HepG2 (cell line): ENCODE results near the gene PSMG3. TPM values are rescaled to one million over a fixed set of nuclear protein-coding genes. Genes with fewer than 3 reads are reported as not detected.

ENCODE experiments used
- CCAR2 ChIP-seq: fragments of 200-400 bp; formaldehyde crosslinking; optimal IDR thresholded peaks from 2 replicates; pipeline ENCODE3; 2018; ENCODE audit warnings: low read depth, mild to moderate bottlenecking, low read length, moderate library complexity
- CENPX ChIP-seq: sonication (generic); formaldehyde crosslinking; IDR thresholded peaks from 2 replicates; pipeline ENCODE4 v1.9.0; 2021; ENCODE audit warnings: mild to moderate bottlenecking, missing genetic modification reagents, moderate library complexity
- ETV6 ChIP-seq: sonication (generic); formaldehyde crosslinking; conservative IDR thresholded peaks from 2 replicates; pipeline ENCODE4 v1.4.0; 2020; ENCODE audit warnings: missing genetic modification reagents
- FOXK2 ChIP-seq: fragments of 450-650 bp; IDR thresholded peaks from 2 replicates; pipeline ENCODE4 v1.6.1; 2016
- HNRNPL ChIP-seq: fragments of 200-400 bp; formaldehyde crosslinking; IDR thresholded peaks from 2 replicates; pipeline ENCODE4 v1.6.1; 2017; ENCODE audit warnings: mild to moderate bottlenecking, low read depth, low read length
- KLF9 ChIP-seq: IDR thresholded peaks from 2 replicates; pipeline ENCODE4 v1.6.1; 2016; ENCODE audit warnings: low read depth
- MAFG ChIP-seq: sonication (generic); formaldehyde crosslinking; IDR thresholded peaks from 2 replicates; pipeline ENCODE4 v1.5.1; 2020; ENCODE audit warnings: mild to moderate bottlenecking, missing genetic modification reagents
- MAFK ChIP-seq, 2 experiments: IDR thresholded peaks in 1 of 2; conservative IDR thresholded peaks in 1 of 2; 2 replicates each; pipeline ENCODE4 v1.6.1; 2011; ENCODE audit warnings: improper control_type of control experiment in 2 of 2, low read length in 2 of 2
- NFKB2 ChIP-seq: sonication (generic); formaldehyde crosslinking; IDR thresholded peaks from 2 replicates; pipeline ENCODE4 v1.4.0; 2020; ENCODE audit warnings: missing genetic modification reagents, borderline replicate concordance
- NR3C1 ChIP-seq: sonication (generic); formaldehyde crosslinking; IDR thresholded peaks from 2 replicates; pipeline ENCODE4 v1.4.0; 2020; ENCODE audit warnings: missing genetic modification reagents
- PAWR ChIP-seq: sonication (generic); formaldehyde crosslinking; IDR thresholded peaks from 2 replicates; pipeline ENCODE4 v1.4.0; 2020; ENCODE audit warnings: missing genetic modification reagents, mild to moderate bottlenecking, borderline replicate concordance
- SAP130 ChIP-seq: IDR thresholded peaks from 2 replicates; pipeline ENCODE4 v1.6.1; 2016; ENCODE audit warnings: low read depth
- SOX13 ChIP-seq, 3 experiments: fragments of 450-650 bp in 1 of 3; sonication (generic) in 1 of 3; formaldehyde crosslinking in 1 of 3; IDR thresholded peaks in 2 of 3; conservative IDR thresholded peaks in 1 of 3; 2 replicates each; pipeline versions ENCODE4 v1.5.0 to v1.6.1; 2016 to 2020; ENCODE audit warnings: antibody characterized with exemption in 1 of 3, mild to moderate bottlenecking in 1 of 3, missing compliant biosample characterization in 1 of 3, missing genetic modification reagents in 1 of 3, moderate library complexity in 1 of 3
- TOE1 ChIP-seq: sonication (generic); formaldehyde crosslinking; IDR thresholded peaks from 2 replicates; pipeline ENCODE4 v1.4.0; 2020; ENCODE audit warnings: mild to moderate bottlenecking, missing genetic modification reagents
- TP53 ChIP-seq: sonication (generic); formaldehyde crosslinking; conservative IDR thresholded peaks from 2 replicates; pipeline ENCODE4 v1.4.0; 2020; ENCODE audit warnings: missing genetic modification reagents
- ZNF10 ChIP-seq: sonication (generic); formaldehyde crosslinking; IDR thresholded peaks from 2 replicates; pipeline ENCODE4 v1.4.0; 2020; ENCODE audit warnings: mild to moderate bottlenecking, low read depth, missing genetic modification reagents, borderline replicate concordance
- ZNF20 ChIP-seq: sonication (generic); formaldehyde crosslinking; IDR thresholded peaks from 2 replicates; pipeline ENCODE4 v1.4.0; 2020; ENCODE audit warnings: mild to moderate bottlenecking, moderate library complexity, missing genetic modification reagents
- ZNF251 ChIP-seq: sonication (generic); formaldehyde crosslinking; IDR thresholded peaks from 2 replicates; pipeline ENCODE4 v1.9.0; 2021; ENCODE audit warnings: mild to moderate bottlenecking, missing genetic modification reagents
- ZNF343 ChIP-seq: sonication (generic); formaldehyde crosslinking; IDR thresholded peaks from 2 replicates; pipeline ENCODE4 v1.4.0; 2020; ENCODE audit warnings: mild to moderate bottlenecking, missing genetic modification reagents
- ZNF441 ChIP-seq: sonication (generic); formaldehyde crosslinking; IDR thresholded peaks from 2 replicates; pipeline ENCODE4 v1.7.0; 2021; ENCODE audit warnings: missing genetic modification reagents, borderline replicate concordance
- ZNF660 ChIP-seq: sonication (generic); formaldehyde crosslinking; IDR thresholded peaks from 2 replicates; pipeline ENCODE4 v1.5.1; 2020; ENCODE audit warnings: mild to moderate bottlenecking, low read depth, missing genetic modification reagents, borderline replicate concordance
- ZNF709 ChIP-seq: sonication (generic); formaldehyde crosslinking; IDR thresholded peaks from 2 replicates; pipeline ENCODE4 v1.5.0; 2020; ENCODE audit warnings: mild to moderate bottlenecking, missing genetic modification reagents
- ZNF782 ChIP-seq: sonication (generic); formaldehyde crosslinking; IDR thresholded peaks from 2 replicates; pipeline ENCODE4 v1.4.0; 2020; ENCODE audit warnings: missing genetic modification reagents, mild to moderate bottlenecking, borderline replicate concordance
- polyA plus RNA-seq, 8 experiments: library from polyadenylated mRNA; depleted of rRNA in 3 of 8; stranded (reverse) in 7 of 8; unstranded in 1 of 8; fragments of >200 nt; fragmentation: Illumina TruSeq in 4 of 8; extraction: Trizol in 4 of 8; gene quantifications; 2 replicates each; pipeline versions ENCODE4 v1.2.1 to v1.2.3, GENCODE V29; 2011 to 2016; ENCODE audit warnings: low read depth in 4 of 8, missing spikeins in 1 of 8, mixed read lengths in 1 of 8; ENCODE audit not compliant: insufficient read depth in 1 of 8
- total RNA-seq, 5 experiments: library from RNA; depleted of rRNA; stranded (reverse); fragments of >200 nt; fragmentation: Illumina TruSeq; extraction: Trizol; gene quantifications; 2 replicates each; pipeline ENCODE4 v1.2.3, GENCODE V29; 2016; ENCODE audit warnings: low read depth in 1 of 5
- TF ChIP-seq, protein P1 (sequence below): IDR thresholded peaks from 2 replicates; pipeline ENCODE4 v1.6.1; 2018; ENCODE audit warnings: missing genetic modification reagents, mild to moderate bottlenecking, missing compliant biosample characterization
- TF ChIP-seq, protein P2 (sequence below): sonication (generic); formaldehyde crosslinking; IDR thresholded peaks from 2 replicates; pipeline ENCODE4 v1.5.0; 2020; ENCODE audit warnings: missing genetic modification reagents
- TF ChIP-seq, protein P3 (sequence below): sonication (generic); formaldehyde crosslinking; IDR thresholded peaks from 2 replicates; pipeline ENCODE4 v1.4.0; 2020; ENCODE audit warnings: missing genetic modification reagents, borderline replicate concordance
- TF ChIP-seq, protein P4 (sequence below): sonication (generic); formaldehyde crosslinking; IDR thresholded peaks from 2 replicates; pipeline ENCODE4 v1.4.0; 2020; ENCODE audit warnings: missing genetic modification reagents; ENCODE audit errors: not compliant biosample characterization

PSMG3 gene
- total and polyA plus RNA-seq, 2 of the 13 experiments (the other 11 are each of a cell fraction or from before 2014, with no cell fraction given), result 29.6 to 48.4 TPM

GRCh38 chr7:1555813-1556543 lies 13.9 kb downstream of the PSMG3 start, which contains the start of gene TMEM184A (continued):
- TF ChIP-seq PAWR (CRISPR knock-in tag) (no peak), ZNF782 (CRISPR knock-in tag) (no peak), MAFG (CRISPR knock-in tag) (no peak), CENPX (CRISPR knock-in tag) (no peak), ZNF441 (no peak), NR3C1 (CRISPR knock-in tag) (no peak), KLF9 (CRISPR knock-in tag) (0 out of 2 replicates have a peak, but pooled peaks have one; percentile 35), FOXK2 (no peak), ZNF709 (peak; percentile 93), SOX13 (IDR thresholded peaks at IDR 0.05) (no peak), SOX13 (CRISPR knock-in tag; conservative IDR thresholded peaks at IDR 0.05 in 1 of 2, IDR thresholded peaks at IDR 0.05 in 1 of 2) (peak in 1 of 2 experiments; percentile 48; a peak in 1 of 4 replicates), TOE1 (no peak), SAP130 (peak; percentile 92), TP53 (no peak; the same call in none of the 2 replicates), ETV6 (CRISPR knock-in tag) (no peak), MAFK (conservative IDR thresholded peaks at IDR 0.05 in 1 of 2, IDR thresholded peaks at IDR 0.05 in 1 of 2; ENCODE audit: low read length in 2 of 2) (no peak), ZNF20 (CRISPR knock-in tag) (peak; percentile 78; the same call in 1 of the 2 replicates), NFKB2 (peak; percentile 84), ZNF251 (CRISPR knock-in tag) (no peak), ZNF343 (CRISPR knock-in tag) (0 out of 2 replicates have a peak, but pooled peaks have one; percentile 28), ZNF660 (CRISPR knock-in tag) (no peak), ZNF10 (CRISPR knock-in tag) (no peak), CCAR2 (no peak), HNRNPL (peak; percentile 98)
- TF ChIP-seq, protein P1, sequence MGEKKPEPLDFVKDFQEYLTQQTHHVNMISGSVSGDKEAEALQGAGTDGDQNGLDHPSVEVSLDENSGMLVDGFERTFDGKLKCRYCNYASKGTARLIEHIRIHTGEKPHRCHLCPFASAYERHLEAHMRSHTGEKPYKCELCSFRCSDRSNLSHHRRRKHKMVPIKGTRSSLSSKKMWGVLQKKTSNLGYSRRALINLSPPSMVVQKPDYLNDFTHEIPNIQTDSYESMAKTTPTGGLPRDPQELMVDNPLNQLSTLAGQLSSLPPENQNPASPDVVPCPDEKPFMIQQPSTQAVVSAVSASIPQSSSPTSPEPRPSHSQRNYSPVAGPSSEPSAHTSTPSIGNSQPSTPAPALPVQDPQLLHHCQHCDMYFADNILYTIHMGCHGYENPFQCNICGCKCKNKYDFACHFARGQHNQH, result peak; percentile 84
- TF ChIP-seq, protein P2, sequence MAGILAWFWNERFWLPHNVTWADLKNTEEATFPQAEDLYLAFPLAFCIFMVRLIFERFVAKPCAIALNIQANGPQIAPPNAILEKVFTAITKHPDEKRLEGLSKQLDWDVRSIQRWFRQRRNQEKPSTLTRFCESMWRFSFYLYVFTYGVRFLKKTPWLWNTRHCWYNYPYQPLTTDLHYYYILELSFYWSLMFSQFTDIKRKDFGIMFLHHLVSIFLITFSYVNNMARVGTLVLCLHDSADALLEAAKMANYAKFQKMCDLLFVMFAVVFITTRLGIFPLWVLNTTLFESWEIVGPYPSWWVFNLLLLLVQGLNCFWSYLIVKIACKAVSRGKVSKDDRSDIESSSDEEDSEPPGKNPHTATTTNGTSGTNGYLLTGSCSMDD (CRISPR knock-in tag), result no peak
- TF ChIP-seq, protein P3, sequence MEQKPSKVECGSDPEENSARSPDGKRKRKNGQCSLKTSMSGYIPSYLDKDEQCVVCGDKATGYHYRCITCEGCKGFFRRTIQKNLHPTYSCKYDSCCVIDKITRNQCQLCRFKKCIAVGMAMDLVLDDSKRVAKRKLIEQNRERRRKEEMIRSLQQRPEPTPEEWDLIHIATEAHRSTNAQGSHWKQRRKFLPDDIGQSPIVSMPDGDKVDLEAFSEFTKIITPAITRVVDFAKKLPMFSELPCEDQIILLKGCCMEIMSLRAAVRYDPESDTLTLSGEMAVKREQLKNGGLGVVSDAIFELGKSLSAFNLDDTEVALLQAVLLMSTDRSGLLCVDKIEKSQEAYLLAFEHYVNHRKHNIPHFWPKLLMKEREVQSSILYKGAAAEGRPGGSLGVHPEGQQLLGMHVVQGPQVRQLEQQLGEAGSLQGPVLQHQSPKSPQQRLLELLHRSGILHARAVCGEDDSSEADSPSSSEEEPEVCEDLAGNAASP (CRISPR knock-in tag), result peak; percentile 67; the same call in 1 of the 2 replicates
- TF ChIP-seq, protein P4, sequence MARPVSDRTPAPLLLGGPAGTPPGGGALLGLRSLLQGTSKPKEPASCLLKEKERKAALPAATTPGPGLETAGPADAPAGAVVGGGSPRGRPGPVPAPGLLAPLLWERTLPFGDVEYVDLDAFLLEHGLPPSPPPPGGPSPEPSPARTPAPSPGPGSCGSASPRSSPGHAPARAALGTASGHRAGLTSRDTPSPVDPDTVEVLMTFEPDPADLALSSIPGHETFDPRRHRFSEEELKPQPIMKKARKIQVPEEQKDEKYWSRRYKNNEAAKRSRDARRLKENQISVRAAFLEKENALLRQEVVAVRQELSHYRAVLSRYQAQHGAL (CRISPR knock-in tag), result no peak
